Measurements from ENCODE around the gene SMIM41. TPM values are rescaled to one million over a fixed set of nuclear protein-coding genes. Genes with fewer than 3 reads are reported as not detected.

SMIM41 gene
- polyA plus RNA-seq, 4 donors = 0.29 to 0.34 TPM; not detected in 2

DNA sequence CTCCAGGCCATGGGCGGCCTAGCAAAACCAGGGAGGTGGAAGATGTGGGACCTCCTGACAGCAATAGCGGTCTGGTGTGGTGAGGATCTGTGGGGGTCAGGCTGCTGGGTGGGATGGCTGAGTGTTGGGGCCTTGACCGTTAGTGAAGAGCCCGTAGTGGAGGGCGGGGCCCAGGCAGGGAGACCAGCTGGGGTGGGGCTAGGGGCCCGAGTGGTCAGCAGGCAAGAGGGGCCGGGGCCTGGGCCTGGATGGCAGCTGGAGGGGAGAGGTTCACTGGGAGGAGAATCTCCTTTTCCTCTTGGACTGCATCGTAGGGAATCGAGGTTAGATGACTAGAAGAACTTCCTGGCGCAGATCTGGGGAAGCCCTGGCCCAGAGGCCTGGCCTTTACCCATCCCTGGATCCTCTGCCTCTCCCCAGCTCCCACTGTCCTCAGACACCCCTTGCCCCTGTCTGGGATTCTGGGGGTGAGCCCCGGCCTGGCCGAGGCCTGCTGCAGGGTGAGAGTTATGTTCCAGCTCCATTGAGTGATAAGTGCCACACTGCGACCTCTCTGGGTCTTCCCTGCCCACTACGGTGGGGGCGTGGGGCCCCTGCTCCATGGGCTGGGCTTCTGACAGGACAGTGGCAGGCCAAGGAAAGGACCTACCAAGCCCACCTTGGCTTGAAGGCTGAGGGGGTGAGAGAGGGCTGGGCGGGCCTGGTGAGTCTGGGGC, 65.2 kb downstream of the SMIM41 start:
- DNase-seq (ENCODE audit: low read depth in 4 of 4, low spot score in 3 of 4) = no peak

DNA sequence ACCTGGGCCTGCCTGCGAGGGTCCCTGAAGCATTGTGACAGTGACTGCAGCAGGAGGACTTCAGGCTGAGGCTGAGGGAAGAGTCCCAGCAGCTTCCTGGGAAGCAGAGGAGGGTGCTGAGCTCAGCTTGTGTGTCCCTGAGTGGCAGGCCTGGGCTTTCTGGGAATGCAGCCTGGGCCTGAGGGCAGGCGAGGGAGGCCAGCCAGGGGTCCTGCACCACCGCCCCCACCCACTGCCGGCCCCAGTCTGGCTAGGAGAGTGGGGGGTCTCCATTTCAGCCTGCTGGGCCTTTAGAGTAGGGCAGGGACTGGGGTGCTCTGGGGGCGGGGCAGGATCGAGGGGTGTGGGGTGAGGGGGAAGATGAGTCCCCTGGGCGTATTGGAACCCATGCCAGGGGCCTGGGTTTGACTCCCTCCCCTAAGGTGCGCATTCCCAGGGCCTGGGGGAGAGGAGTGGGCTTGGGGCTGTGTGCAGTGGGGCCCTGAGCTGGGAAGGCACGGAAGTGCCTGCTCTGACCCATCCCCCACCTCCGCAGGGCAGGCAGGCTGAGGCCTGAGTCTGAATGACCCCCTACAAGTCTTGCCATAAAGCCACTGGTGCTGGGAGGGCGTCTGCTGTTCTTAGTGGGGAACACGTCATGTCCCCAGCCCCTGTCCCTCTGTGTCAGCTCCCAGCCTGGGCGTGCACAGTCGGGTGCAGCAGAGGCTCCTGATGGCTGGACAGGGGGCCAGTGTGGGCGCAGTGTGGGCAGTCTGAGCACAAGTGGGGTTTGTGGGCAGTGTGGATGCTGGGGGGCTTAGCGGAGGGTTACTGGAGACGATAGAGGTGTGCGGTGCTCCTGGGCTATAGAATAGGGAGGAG, 66.0 kb downstream of the SMIM41 start:
- no peak for DNase-seq (ENCODE audit: low read depth in 4 of 4, low spot score in 3 of 4)

DNA sequence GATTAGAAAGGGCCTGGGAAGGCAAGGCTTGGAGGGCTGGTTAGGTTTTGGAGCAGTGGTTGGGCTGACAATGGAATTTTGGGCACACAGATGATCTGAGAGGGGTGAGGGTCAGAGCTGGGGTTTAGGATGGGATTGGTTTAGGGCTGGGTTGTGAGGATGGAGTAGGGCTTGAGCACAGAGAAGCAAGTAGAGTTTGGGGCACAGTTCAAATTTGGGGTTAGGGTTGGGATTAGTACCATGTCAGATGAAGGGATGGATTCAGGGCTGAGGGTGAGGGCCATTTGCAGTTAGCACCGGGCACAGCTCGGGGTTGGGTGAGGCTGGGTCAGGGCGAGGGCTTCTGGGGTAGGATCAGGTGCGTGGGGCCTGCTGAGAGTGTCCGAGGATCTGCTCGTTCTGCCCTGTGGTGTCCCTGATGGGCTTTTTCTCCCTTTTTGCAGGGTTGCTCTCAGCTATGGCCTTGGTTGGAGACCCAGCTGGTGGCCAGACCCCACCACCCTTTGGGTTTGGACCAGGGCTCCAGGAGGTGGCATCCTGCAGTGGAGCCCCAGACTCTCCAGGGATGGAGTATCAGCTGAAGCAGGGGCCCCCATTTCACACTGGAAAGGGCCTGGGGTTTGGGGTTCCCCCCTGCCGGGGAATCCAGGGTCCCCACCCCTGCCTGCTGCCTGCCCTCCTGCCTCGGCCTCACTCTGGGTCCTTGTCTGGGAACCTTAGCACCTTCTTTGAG, 66.8 kb downstream of the SMIM41 start:
- no peak for DNase-seq (ENCODE audit: low read depth in 4 of 4, low spot score in 3 of 4)

DNA sequence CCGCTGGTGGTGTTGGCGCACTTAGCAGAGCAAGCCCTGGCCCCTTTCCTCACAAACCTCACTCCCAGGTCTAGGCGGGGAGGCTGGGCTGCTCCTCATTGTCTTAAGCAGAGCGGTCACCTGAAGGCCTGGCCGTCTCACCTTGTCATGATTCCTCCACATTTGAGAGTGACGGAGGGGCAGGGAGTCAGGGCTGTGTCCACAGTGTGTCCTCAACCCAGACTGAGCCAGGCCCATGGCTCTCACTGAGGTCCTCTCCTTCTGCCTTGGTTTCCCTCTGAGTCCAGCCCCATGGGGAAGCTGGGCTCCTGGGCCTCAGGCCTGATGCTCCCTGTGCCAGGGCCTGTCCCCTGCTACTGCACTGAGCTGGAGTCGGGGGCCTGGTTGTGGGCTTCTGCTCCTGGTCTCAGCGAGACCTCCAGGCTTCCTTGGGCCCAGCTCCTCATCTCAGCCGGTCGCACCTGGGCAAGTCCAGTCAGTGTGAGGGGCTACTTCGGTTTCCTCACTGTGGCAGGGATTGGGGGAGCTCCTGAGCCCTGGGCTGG, 67.4 kb downstream of the SMIM41 start:
- no peak for DNase-seq (ENCODE audit: low read depth in 4 of 4, low spot score in 3 of 4)

DNA sequence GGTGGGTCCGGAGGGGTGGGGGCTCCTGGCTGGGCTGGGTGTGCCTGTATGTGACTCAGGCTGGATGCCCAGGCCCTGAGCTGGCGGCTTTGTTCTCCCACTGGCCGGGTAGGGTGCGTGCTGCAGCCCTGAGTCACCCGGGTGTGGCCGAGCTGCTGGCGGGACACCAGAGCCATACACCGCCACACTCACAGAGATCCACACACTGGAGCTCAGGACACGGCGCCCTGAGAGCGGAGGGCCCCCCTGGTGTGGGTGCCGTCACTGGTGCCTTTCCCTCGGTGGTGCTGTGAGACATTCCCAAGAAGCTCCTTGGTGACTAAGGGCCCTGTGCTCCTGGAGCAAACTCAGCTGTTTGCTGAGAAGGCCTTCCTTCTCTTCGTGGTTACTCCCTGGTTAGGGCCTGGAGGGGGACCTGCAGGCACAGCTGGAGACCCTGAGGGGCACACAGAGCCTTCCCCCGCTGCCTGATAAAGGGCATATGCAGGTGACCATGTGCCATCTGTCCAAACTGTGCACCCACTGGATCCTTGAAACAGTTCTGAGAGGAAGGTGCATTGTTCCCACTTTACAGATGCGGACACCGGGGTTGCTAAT, 68.0 kb downstream of the SMIM41 start:
- no peak for DNase-seq (ENCODE audit: low read depth in 4 of 4, low spot score in 3 of 4)

DNA sequence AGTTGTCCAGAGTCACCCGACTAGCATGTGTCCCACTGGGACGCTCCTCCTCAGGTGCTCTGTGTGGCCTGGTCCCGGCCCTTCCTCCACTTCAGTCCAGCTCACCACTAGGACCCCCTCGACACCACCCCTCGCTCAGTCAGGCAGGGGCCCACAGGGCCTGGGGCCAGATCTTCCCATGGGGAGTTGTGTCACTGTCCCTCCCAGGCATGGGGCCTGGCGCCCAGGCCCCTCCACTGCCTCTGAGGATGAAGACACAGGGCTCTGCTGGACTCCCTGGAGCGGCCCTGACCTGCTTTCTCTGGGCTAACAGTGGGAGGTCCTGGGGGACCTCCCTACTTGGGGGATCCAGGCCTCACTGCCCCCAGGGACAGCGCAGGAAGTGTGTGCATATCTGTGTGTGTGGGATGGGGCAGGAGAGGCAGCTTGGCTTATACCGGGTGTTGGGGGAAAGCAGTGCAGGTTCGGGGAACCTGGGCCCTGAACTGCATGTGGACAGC, 68.5 kb downstream of the SMIM41 start:
- DNase-seq (ENCODE audit: low read depth in 4 of 4, low spot score in 3 of 4) = no peak

DNA sequence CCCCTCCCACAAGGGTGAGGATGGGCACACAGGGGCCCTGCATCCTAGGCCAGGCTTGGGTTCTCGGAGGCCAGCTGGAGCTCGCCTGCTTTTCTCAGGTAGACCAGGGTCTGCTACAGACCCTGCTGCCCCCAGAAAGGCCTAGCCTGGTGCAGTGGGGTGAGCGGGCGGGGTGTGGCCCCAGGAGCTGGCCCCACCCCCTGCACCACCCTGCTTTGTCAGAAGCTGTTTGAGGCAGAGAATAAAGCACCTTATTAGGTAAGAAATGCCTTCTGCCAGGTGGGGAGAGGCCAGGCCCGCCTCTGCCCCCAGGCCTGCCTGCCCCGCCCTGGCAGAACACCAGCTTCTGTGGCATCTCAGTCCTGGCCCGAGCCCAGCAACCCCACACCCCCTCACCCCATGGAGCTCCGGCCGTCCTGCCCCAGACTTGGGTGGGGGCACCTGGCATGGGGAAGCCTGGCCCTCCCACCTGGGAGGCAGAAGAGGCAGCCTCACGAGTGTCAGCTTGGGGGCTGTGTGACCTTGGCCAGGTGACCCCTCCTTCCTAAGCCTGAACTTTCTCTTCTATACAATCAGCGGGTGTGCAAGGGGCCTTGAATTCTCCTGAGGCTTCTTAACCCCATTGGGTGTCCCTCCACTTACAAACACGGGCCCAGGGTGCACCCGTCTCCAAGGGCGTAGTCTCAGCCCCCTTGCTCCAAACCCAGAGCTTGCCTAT, 69.1 kb downstream of the SMIM41 start:
- DNase-seq (ENCODE audit: low read depth in 4 of 4, low spot score in 3 of 4) = no peak

DNA sequence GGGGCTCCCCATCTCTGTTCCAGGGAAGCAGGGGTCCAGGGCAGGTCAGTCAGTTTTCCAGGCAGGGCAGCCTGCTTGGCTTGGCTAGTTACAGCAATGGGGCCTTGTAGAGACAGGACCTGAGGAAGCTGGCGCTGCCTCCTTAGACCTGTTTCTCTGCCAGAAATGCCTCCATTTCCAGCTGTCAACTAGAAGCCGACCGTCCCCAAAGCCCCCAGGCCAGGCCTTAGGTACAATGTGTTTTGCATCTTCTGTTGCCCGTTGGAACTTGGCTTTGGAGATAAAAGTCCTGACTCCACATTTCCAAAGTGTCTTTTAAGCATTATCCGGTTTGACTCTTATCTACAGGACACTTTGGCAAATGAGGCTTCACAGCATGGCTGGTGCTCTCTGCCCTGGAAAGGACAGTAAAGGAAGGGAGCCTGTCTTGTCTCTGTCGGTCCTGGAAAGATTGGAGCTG, 69.7 kb downstream of the SMIM41 start:
- no peak for DNase-seq (ENCODE audit: low read depth in 4 of 4, low spot score in 3 of 4)

DNA sequence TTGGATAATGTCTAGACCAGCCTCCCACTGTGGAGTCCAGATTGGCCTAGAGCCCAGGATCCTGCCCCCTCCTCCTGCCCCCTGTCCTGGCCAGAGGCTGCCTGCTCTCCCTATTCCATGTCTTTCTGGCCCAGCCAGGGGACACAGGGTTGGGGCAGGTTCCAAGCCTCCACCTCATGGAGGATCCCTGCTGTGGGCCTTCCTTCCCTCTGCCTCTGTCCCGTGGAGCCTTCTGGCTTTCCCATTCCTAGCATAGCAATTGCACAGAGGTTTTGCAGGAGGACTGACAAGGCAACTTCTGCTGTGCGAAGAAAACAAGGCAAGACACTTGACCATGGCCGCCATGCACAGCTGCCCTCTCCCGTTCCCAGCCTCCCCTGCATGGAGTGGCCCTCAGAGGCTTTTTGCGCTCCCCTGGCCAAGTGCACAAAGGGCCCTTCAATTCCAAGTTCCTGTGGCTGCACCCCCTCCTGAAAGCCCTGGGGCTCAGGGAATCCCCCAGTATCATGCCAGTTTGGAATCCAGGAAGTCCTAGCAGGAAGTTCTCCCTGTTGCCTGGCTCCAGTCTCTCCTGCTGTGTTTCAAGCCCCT, 70.2 kb downstream of the SMIM41 start:
- no peak for DNase-seq (ENCODE audit: low read depth in 4 of 4, low spot score in 3 of 4)

DNA sequence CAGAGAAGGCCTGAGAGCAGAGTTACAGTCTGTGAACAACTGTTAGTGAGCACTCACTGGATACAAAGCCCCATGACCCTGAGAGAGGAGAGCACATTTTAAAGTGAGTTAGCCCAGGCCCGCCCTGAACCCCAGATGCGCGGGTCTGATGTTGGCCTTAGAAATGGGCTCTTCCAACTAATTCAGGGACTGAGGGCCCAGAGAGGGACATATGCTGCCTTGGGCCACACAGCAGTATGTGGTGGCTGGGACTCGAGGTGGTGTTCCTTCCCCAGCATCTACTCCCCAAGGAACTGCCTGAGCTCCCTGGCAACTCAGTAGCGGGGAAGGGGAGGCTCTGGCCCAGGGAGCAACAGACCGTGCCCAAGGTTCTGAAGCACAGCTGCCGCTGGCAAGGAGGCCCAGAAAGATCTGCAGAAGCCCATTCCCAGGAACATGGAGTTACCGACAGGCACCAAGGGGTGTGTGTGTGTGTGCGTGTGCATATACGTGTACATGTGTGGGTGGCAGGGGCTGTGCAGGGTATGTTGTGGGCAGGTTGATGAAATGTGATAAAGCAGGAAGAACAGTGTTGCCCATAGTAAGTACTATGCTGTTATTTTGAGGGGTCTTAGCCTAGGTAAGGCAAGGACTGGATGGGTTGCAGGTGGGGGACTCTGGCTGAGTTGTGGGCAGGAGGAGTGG, 71.8 kb downstream of the SMIM41 start:
- no peak for DNase-seq (ENCODE audit: low read depth in 4 of 4, low spot score in 3 of 4)

DNA sequence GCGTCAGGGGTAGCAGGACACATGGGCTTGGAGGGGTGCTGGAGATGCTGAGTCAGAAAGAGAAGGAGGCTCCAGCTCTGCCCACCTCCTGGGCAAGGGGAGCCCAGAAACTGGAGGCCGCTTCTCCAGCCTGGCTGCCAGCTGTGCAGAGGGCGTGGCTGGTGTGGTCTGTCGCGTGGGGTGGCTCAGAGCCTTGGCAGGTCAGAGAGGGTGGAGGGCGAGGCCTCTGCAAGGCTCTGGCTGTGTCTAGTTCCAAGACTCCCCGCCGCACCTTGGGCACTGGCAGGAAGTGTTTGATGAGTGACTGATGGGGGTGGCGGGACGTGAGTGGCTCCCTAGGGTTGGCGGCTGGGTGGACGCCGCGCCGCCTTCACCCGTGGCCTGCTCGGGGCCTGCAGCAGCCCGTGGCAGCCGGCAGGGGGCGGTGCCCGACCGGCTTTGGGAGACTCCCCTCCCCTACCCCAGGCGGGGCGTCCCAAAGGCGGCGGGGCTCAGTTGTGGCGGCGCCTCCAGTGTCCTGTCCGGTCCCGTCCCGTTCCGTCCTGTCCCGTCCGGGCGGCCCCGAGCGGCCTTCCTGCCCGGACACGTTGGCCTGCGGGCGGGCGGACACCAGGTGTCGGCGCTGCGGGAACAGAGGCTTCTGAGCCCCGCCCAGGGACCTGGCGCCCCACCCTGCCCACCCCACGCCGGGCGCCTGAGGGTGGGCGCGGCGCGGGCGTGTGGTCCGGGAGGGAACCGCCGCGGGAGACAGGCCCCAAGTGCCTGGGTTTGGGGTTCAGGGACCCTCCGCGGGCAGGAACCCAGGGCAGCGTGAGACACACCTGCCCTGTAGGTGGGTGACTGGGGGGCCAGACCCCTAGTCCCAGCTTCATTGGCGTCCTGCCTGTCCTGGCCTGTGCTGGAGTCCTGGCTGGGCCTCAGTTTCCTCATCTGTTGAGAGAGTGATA, 72.6 kb downstream of the SMIM41 start:
- DNase-seq (ENCODE audit: low read depth in 4 of 4, low spot score in 3 of 4) = no peak

DNA sequence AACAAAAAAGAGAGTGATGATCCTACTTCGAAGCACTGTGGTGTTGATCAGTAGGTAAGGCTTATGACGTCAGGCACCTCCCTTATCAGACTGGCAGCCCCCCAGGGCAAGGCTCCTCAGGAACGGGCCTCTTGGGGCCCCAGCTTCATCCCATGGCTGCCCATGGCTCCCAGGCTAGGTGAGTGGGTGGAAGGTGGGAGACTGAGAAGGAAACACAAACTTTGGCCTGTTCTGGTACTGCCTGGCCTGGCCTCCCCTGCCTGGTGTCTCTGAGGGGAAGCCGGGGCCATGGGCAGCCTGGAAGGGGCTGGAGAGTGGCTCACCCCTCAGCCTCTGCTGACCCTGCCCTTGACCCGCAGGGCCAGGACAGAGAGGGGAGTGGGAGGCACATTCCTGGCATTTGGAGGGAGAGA, 73.4 kb downstream of the SMIM41 start:
- DNase-seq (ENCODE audit: low read depth in 4 of 4, low spot score in 3 of 4) = no peak

DNA sequence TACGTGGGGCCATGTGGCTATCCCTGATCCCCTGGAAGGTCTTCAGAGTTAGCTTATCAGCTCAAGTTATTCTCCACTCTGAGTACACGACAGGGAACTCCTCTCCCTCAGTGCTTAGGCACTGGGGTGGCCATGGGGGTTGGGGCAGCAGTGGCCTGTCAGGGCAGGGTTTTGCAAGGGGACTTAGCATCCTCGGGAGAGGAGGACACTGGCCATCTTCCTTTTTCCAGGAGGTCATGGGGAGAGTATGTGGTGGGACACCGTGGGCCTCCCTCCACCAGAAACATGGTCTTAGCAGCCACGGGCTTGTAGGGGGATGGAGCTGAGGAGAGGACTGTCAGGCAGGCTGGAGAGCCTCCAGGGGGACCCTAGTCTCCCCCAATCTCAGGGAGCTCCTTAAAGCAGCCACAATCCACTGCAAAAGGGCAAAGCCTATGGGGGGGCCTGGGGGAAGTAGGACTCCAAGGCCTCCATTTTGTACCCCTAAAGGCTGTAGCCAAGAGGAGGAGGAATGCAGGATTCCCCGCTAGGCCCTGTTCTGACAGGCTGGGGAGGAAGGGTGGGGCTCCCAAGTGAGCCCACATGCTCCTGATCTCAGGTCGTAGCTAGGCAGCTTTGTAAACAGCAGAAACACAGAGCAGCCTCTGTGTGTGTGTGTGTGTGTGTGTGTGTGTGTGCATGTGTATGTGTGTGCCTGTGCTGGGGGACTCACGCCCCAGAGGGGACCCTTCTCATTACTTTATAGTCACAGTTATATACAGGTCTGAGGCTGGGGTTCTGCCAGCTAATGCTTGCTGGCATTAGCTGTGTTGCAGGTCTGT, 75.8 kb downstream of the SMIM41 start:
- DNase-seq (ENCODE audit: low read depth in 4 of 4, low spot score in 3 of 4) = no peak

DNA sequence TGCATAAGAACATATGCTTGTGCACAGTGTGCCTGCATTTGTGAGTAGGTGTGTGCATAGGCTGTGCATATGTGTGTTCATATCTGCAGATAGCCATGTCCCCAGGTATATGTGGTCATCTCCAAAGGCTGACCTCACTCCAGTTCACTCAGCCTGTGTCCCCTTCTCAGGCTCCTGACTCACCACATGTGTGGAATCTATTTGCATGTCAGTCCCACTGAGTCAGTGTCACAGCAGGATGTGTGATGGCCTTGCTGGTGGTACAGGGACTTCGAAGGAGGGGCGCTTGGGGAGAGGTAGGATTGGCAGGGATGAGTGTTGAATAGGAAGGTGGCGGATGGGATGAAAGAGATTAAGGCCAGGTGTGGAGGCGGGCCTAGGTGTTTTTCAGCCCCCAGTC, 76.8 kb downstream of the SMIM41 start:
- no peak for DNase-seq (ENCODE audit: low read depth in 4 of 4, low spot score in 3 of 4)

DNA sequence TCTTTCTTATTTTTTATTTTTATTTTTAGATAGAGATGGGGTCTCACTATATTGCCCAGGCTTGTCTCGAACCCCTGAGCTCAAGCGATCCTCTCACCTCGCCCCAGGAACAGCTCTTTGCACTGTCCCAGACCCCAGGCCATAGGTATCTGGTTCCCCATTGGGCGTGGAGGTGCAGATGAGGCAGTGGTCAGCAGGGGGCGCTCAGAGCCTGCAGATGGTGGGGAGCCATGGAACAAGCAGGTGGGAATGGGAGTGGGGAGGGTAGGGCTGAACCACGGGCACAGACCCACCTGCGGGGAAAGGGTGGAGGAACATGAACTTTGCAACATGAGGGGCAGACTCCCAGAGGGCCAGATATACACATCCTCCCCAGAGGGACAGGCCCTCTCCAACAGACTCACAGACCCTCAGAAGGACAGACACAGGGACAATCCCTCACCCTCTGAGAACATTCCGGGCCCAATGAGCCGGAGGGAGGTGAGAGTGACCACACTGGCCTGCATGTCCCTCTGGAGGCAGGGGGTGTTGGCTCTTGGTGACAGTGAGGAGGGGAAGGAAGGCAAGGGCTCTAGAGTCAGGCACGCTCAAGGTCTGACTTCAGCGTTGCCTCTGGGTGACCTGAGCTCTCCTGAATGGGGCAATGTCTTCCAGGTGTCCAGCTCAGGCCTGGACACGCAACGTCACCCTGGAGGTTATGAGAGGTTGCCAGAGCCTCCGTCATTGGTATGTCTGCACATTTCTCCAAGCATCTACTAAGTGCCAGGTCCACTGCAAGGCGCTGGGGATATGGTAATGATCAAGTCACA, 77.5 kb downstream of the SMIM41 start:
- no peak for DNase-seq (ENCODE audit: low read depth in 4 of 4, low spot score in 3 of 4)

DNA sequence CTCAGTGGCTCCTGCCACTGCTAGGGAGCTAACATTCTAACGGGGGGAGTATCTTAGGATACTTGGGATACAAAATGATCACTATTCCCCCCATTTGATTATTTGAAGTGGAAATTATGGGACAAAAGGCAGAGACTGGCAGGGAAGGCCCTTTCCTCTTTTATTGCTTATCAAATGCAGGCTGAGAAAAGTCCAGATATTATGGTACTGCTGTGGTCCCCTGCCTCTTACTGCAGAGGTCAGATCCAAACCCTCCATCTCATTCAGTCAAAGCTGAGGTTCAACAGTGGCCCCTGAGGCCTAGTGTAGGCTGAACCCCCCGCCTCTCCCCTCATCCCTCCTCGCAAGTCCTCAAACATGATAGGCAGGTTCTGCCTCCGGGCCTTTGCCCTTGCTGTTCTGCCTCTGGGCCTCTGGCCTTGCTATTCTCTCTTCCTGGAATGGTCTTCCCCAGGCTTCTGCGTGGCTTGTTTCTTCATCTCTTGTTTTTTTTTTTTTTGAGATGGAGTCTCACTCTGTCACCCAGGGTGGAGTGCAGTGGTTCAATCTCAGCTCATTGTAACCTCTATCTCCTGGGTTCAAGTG, 78.2 kb downstream of the SMIM41 start:
- no peak for DNase-seq (ENCODE audit: low read depth in 4 of 4, low spot score in 3 of 4)

All from left renal pelvis (tissue), 4 donors.